ENCODE data around the gene RAD51D. TPM values are rescaled to one million over a fixed set of nuclear protein-coding genes. Genes with fewer than 3 reads are reported as not detected.

RAD51D gene
- total and polyA plus RNA-seq, 2 donors from 2014 or later, result 7.8 to 13.8 TPM

GRCh38 chr17:35141681-35142466 lies 22.2 kb upstream of the RAD51D start, which contains the start of gene NLE1:
Gene NLE1 (minus strand): TSS chr17:35142303. CDS start chr17:35142275, 28 bp downstream.
- H3K9ac ChIP-seq (ENCODE audit: low read length in 3 of 3), result peak within 1 kb of the TSS; percentile 67 to 77 (median 71)
- H3K4me1 ChIP-seq (ENCODE audit: control insufficient read depth in 2 of 3, insufficient read depth in 2 of 3, low read depth in 1 of 3, low read length in 3 of 3), result peaks cover 0 to 3% (median 0%) of the 10 kb centered on the region in 3 donors
- H3K36me3 ChIP-seq (ENCODE audit: control insufficient read depth in 2 of 3, insufficient read depth in 3 of 3, low read length in 3 of 3), result peaks cover 3 to 18% (median 12%) of the 10 kb centered on the region in 3 donors
- peak; percentile 84 to 94 (median 89) for DNase-seq
- peak; percentile 84 for TF ChIP-seq CTCF (IDR thresholded peaks at IDR 0.05; ENCODE audit: borderline replicate concordance, extremely low read depth, insufficient read depth)
- intact Hi-C loops (cut with DNase I), result no loop called here
- H3K4me3 ChIP-seq (ENCODE audit: low read length in 3 of 3), result peak within 1 kb of the TSS; percentile 80 to 96 (median 86)
- no peak within 1 kb of the TSS for H3K27ac ChIP-seq (ENCODE audit: low read depth in 2 of 2, low read length in 2 of 2)
- no peak for FAIRE-seq
- no peaks in the 10 kb centered on the region for H3K27me3 ChIP-seq (ENCODE audit: control insufficient read depth, insufficient read depth, low read length)
- no peaks in the 10 kb centered on the region for H3K9me3 ChIP-seq (ENCODE audit: control insufficient read depth in 2 of 3, insufficient read depth in 1 of 3, low read length in 3 of 3)

GRCh38 chr17:35138218-35138617 lies 18.6 kb upstream of the RAD51D start:
- FAIRE-seq (no peak), DNase-seq (no peak)
- peaks cover 0 to 3% (median 0%) of the 10 kb centered on the region in 3 donors for H3K4me1 ChIP-seq (ENCODE audit: control insufficient read depth in 2 of 3, insufficient read depth in 2 of 3, low read depth in 1 of 3, low read length in 3 of 3)
- no peak overlapping the region for H3K9ac ChIP-seq (ENCODE audit: low read length in 3 of 3)
- intact Hi-C loops (cut with DNase I), result no loop called here
- no peak overlapping the region for H3K4me3 ChIP-seq (ENCODE audit: low read length in 3 of 3)
- H3K27me3 ChIP-seq (ENCODE audit: control insufficient read depth, insufficient read depth, low read length), result no peaks in the 10 kb centered on the region
- no peak for TF ChIP-seq CTCF (IDR thresholded peaks at IDR 0.05; ENCODE audit: borderline replicate concordance, extremely low read depth, insufficient read depth)
- H3K27ac ChIP-seq (ENCODE audit: low read depth in 2 of 2, low read length in 2 of 2), result no peak overlapping the region
- H3K9me3 ChIP-seq (ENCODE audit: control insufficient read depth in 2 of 3, insufficient read depth in 1 of 3, low read length in 3 of 3), result no peaks in the 10 kb centered on the region
- peaks cover 9 to 46% (median 32%) of the 10 kb centered on the region in 3 donors for H3K36me3 ChIP-seq (ENCODE audit: control insufficient read depth in 2 of 3, insufficient read depth in 3 of 3, low read length in 3 of 3)

- no peak for TF ChIP-seq CTCF (IDR thresholded peaks at IDR 0.05; ENCODE audit: borderline replicate concordance, extremely low read depth, insufficient read depth)
- Histone ChIP-seq H3K27ac (ENCODE audit: low read depth in 2 of 2, low read length in 2 of 2) (no peak overlapping the region), H3K4me3 (ENCODE audit: low read length in 3 of 3) (no peak overlapping the region), H3K9ac (ENCODE audit: low read length in 3 of 3) (no peak overlapping the region), H3K27me3 (ENCODE audit: control insufficient read depth, insufficient read depth, low read length) (no peaks in the 10 kb centered on the region), H3K4me1 (ENCODE audit: control insufficient read depth in 2 of 3, insufficient read depth in 2 of 3, low read depth in 1 of 3, low read length in 3 of 3) (peaks cover 0 to 8% (median 2%) of the 10 kb centered on the region in 3 donors), H3K36me3 (ENCODE audit: control insufficient read depth in 2 of 3, insufficient read depth in 3 of 3, low read length in 3 of 3) (peaks cover 9 to 58% (median 36%) of the 10 kb centered on the region in 3 donors), H3K9me3 (ENCODE audit: control insufficient read depth in 2 of 3, insufficient read depth in 1 of 3, low read length in 3 of 3) (no peaks in the 10 kb centered on the region)
- intact Hi-C loops (cut with DNase I), result no loop called here
- no peak for FAIRE-seq
- DNase-seq, result no peak
These were observed 15.7 kb upstream of the RAD51D start for GRCh38 chr17:35135322-35135721.

Data from kidney (tissue), 14 donors.